SK-N-MC (cell line): ENCODE results near the gene MCRIP1.

ENCODE experiments used
- EZH2 ChIP-seq: fragments of 200-600 bp; sonication (generic); IDR thresholded peaks from one replicate; pipeline ENCODE4 v1.6.1; 2017; ENCODE audit warnings: antibody characterized with exemption
- FOXP2 ChIP-seq: optimal IDR thresholded peaks from 2 replicates; pipeline ENCODE3; 2011; ENCODE audit warnings: mild to moderate bottlenecking, moderate library complexity; ENCODE audit not compliant: insufficient read depth; ENCODE audit errors: extremely low read length, control extremely low read depth
- POLR2AphosphoS5 ChIP-seq: IDR thresholded peaks from 2 replicates; pipeline ENCODE4 v1.6.1; 2012; ENCODE audit warnings: mild to moderate bottlenecking, low read depth, low read length, borderline replicate concordance

DNA sequence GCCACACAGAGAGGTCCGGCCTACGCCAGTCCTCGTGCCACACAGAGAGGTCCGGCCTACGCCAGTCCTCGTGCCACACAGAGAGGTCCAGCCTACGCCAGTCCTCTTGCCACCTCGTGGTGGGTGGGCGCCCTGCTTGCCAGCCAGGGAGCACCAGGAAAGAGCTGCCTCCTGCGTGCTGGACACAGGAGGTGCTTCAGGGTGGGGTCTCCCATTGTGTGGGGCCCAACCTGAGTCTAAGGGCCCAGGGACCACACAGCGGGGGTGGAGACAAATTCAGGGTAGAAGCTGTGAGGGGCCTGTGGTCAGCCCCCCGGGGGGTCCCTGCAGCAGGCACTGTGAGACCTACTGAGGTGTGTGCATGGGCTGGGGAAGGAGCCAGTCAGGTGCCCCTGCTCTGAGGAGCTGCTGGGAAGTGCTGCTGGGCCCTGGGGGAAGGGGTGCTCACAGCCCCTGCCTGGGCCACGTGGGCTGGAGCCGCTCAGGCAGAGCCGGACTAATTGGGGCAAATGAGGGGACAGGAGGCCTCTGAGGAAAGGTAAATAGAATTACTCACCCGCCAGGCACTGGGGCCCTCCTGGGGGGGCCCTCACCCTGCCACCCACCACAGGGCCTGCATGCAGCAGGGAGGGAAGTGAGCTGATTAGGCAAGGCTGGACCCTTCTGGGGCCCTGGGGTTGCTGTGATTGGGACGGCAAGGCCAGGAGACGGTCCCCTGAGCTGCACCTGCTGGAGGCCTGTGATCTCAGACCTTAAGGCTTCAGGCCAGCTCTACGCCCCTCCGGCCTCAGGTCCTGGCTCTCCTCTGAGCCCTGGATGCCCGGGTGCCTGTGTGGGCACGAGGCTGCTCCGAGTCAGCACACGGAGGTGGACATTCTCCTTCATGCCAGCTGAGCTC is 18.1 kb downstream of the MCRIP1 start:
- TF ChIP-seq POLR2AphosphoS5 (no peak), EZH2 (no peak), FOXP2 (no peak)
